ENCODE measurements around the gene FAM210B. TPM values are rescaled to one million over a fixed set of nuclear protein-coding genes. Genes with fewer than 3 reads are reported as not detected.
A peak's percentile ranks its signal among the peaks of the same experiment; 100 is the strongest.

Gene FAM210B
- total and polyA plus RNA-seq, 2 of the 13 experiments (the other 11 are each of a cell fraction or from before 2014, with no cell fraction given): 75.9 to 107 TPM

- TF ChIP-seq ZUFSP (CRISPR knock-in tag; IDR thresholded peaks at IDR 0.05; ENCODE audit: borderline replicate concordance): no peak
- TF ChIP-seq SP5 (CRISPR knock-in tag; IDR thresholded peaks at IDR 0.05; ENCODE audit: borderline replicate concordance, low read depth): peak; percentile 66
- TF ChIP-seq HNF1A (IDR thresholded peaks at IDR 0.05; ENCODE audit: low read depth): no peak
- no peak for TF ChIP-seq HNF1A (CRISPR knock-in tag; IDR thresholded peaks at IDR 0.05; ENCODE audit: borderline replicate concordance)
- TF ChIP-seq MXD4 (CRISPR knock-in tag; IDR thresholded peaks at IDR 0.05): 0 out of 2 replicates have a peak, but pooled peaks have one; percentile 8
- no peak for TF ChIP-seq ZNF773 (CRISPR knock-in tag; IDR thresholded peaks at IDR 0.05; ENCODE audit: borderline replicate concordance)
- no peak for TF ChIP-seq HNRNPH1 (optimal IDR thresholded peaks at IDR 0.05; ENCODE audit: low read depth, low read length)
- TF ChIP-seq IKZF5 (CRISPR knock-in tag; IDR thresholded peaks at IDR 0.05): 0 out of 2 replicates have a peak, but pooled peaks have one; percentile 18
- no peak for TF ChIP-seq ZNF121 (CRISPR knock-in tag; IDR thresholded peaks at IDR 0.05)
- no peak for TF ChIP-seq MYPOP (CRISPR knock-in tag; IDR thresholded peaks at IDR 0.05)
- peak; percentile 10; the same call in 1 of the 2 replicates for TF ChIP-seq GATAD2A (CRISPR knock-in tag; IDR thresholded peaks at IDR 0.05)
- peak; percentile 17; the same call in 1 of the 2 replicates for TF ChIP-seq MAX (IDR thresholded peaks at IDR 0.05)
- TF ChIP-seq ZFX (CRISPR knock-in tag; IDR thresholded peaks at IDR 0.05; ENCODE audit: low read depth): no peak; the same call in 1 of the 2 replicates
- TF ChIP-seq ZBTB2 (CRISPR knock-in tag; IDR thresholded peaks at IDR 0.05; ENCODE audit: low read depth): 0 out of 2 replicates have a peak, but pooled peaks have one; percentile 43
- TF ChIP-seq ZNF607 (CRISPR knock-in tag; IDR thresholded peaks at IDR 0.05; ENCODE audit: borderline replicate concordance): no peak
- TF ChIP-seq ZNF766 (CRISPR knock-in tag; IDR thresholded peaks at IDR 0.05; ENCODE audit: borderline replicate concordance): 0 out of 2 replicates have a peak, but pooled peaks have one; percentile 22
- TF ChIP-seq SAP130 (CRISPR knock-in tag; IDR thresholded peaks at IDR 0.05; ENCODE audit: low read depth): no peak
- TF ChIP-seq CBX1 (IDR thresholded peaks at IDR 0.05; ENCODE audit: low read depth): peak; percentile 48
Observed at GRCh38 chr20:56358600-56359211, at the start of gene FAM210B (continued).
